Omental fat pad (tissue), 4 donors: Measurements from ENCODE around the gene HIP1R. TPM values are rescaled to one million over a fixed set of nuclear protein-coding genes. Genes with fewer than 3 reads are reported as not detected.

Experiments used
- ATAC-seq: fragments of 150-250 bp; one replicate; pipeline ENCODE4 v1.9.1; 2016; ENCODE audit warnings: mild to moderate bottlenecking, moderate library complexity; ENCODE audit not compliant: low FRiP score
- DNase-seq: peaks from one replicate; pipeline ENCODE4 v3.0.0-alpha.2; 2019; ENCODE audit warnings: low spot score
- total RNA-seq, 4 donors: library from RNA; depleted of rRNA; stranded (reverse); fragments of >200 nt; gene quantifications; one replicate each; pipeline ENCODE4 v1.1.0, GENCODE V29; 2016
- TF ChIP-seq, protein P1 (sequence below), 3 donors: fragments of 450-650 bp; IDR thresholded peaks; one replicate each; pipeline ENCODE4 v1.5.1; 2016 to 2017; ENCODE audit warnings: antibody characterized with exemption in 3 of 3, mild to moderate bottlenecking in 3 of 3, moderate library complexity in 2 of 3

Gene HIP1R
- total RNA-seq, 4 donors from 2014 or later = 11.4 to 65.6 (median 22.2) TPM

- DNase-seq (no peak), ATAC-seq (no peak)
- TF ChIP-seq, protein P1, sequence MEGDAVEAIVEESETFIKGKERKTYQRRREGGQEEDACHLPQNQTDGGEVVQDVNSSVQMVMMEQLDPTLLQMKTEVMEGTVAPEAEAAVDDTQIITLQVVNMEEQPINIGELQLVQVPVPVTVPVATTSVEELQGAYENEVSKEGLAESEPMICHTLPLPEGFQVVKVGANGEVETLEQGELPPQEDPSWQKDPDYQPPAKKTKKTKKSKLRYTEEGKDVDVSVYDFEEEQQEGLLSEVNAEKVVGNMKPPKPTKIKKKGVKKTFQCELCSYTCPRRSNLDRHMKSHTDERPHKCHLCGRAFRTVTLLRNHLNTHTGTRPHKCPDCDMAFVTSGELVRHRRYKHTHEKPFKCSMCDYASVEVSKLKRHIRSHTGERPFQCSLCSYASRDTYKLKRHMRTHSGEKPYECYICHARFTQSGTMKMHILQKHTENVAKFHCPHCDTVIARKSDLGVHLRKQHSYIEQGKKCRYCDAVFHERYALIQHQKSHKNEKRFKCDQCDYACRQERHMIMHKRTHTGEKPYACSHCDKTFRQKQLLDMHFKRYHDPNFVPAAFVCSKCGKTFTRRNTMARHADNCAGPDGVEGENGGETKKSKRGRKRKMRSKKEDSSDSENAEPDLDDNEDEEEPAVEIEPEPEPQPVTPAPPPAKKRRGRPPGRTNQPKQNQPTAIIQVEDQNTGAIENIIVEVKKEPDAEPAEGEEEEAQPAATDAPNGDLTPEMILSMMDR (IDR thresholded peaks at IDR 0.05) = no peak
These were observed 10.0 kb downstream of the HIP1R start for GRCh38 chr12:122845041-122845864.

GRCh38 chr12:122845865-122846621, 10.8 kb downstream of the HIP1R start:
- ATAC-seq (no peak), DNase-seq (no peak)
- TF ChIP-seq, protein P1 (IDR thresholded peaks at IDR 0.05) = no peak

- no peak for DNase-seq
These were observed 11.6 kb downstream of the HIP1R start for GRCh38 chr12:122846622-122847515.

GRCh38 chr12:122847516-122847836, 12.2 kb downstream of the HIP1R start:
- TF ChIP-seq, protein P1 (IDR thresholded peaks at IDR 0.05) = no peak
- DNase-seq (no peak), ATAC-seq (no peak)

More at GRCh38 chr12:122846622-122847515, 11.6 kb downstream of the HIP1R start:
- TF ChIP-seq, protein P1 (IDR thresholded peaks at IDR 0.05) = no peak
- no peak for ATAC-seq

DNA sequence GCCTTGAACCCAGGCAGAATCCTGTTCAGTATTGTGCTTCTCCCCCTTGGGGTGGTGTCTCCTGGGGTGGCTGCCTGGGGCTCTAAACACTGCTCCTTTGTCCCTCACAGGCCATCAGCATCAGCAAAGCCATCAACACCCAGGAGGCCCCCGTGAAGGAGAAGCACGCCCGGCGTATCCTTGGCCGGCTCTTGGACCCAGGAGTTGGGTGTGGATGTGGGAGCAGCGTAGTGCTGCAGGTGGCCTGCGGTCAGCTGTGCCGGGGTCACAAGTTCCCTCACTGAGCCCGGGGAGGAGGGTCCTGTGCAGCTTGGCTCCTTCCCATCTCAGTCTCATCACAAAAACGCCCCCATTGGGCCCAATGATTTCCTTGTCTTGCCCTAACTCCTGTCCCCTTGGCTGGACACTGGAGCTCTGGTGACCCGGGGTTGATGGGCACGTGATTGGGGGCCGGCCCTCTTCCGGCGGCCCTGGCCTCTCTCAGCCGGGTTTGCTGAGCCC, 12.7 kb downstream of the HIP1R start:
- DNase-seq (no peak), ATAC-seq (no peak)
- TF ChIP-seq, protein P1 (IDR thresholded peaks at IDR 0.05) = no peak

DNA sequence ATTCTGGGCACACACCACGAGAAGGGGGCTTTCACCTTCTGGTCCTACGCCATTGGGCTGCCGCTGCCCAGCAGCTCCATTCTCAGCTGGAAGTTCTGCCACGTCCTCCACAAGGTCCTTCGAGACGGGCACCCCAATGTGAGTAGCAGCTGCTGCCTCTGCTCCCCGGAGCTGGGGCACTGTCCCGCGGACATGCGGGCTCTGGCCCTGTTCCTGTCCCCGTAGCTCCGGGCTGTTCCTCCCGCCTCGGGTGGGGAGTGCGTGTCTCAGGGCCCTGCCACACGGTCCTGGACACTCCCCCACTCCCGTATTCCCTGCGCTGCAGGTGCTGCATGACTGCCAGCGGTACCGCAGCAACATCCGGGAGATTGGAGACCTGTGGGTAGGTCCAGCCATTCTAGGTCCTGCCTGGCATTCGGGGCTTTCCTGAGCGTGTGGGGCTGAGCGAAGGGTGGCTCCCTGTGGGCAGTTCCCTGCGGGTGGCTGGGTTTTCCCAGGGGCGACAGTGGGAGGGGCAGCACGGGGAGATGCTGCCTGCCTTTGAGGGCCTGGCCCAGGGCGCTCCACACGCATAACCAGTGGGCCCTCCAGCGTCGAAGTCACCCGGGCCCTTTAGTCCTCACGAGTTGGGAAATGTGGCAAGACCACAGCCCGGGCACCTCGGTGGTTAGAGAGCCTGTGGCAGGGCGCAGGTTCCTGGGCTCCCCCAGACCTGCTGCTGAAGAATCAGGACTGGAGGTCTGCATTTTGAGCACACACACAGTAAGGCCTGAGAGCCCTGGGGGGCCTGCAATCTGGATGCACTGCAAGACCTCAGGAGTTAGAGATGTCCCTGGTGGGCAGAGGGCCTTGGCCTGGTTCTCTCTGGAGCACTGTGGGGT, 13.5 kb downstream of the HIP1R start:
- no peak for DNase-seq
- TF ChIP-seq, protein P1 (IDR thresholded peaks at IDR 0.05) = no peak
- no peak for ATAC-seq
